T-helper 2 cell treated with Interferon-gamma antibody and Interleukin-4, amounts not matched to agents 100 ng/mL and 5 ng/mL, for 36 hours (primary cell): ENCODE results near the gene CMC1. TPM values are rescaled to one million over a fixed set of nuclear protein-coding genes. Genes with fewer than 3 reads are reported as not detected.

Experiments
- intact Hi-C: fragments of 100-400 bp; cut with micrococcal nuclease; formaldehyde crosslinking; loops from one replicate; pipeline ENCODE4 v1.15.1; 2023
- total RNA-seq: library from RNA; stranded (reverse); gene quantifications from 2 replicates; pipeline ENCODE4 v1.2.3, GENCODE V29; 2022

Gene CMC1
- total RNA-seq, 1 donor from 2014 or later = 20.2 TPM

DNA sequence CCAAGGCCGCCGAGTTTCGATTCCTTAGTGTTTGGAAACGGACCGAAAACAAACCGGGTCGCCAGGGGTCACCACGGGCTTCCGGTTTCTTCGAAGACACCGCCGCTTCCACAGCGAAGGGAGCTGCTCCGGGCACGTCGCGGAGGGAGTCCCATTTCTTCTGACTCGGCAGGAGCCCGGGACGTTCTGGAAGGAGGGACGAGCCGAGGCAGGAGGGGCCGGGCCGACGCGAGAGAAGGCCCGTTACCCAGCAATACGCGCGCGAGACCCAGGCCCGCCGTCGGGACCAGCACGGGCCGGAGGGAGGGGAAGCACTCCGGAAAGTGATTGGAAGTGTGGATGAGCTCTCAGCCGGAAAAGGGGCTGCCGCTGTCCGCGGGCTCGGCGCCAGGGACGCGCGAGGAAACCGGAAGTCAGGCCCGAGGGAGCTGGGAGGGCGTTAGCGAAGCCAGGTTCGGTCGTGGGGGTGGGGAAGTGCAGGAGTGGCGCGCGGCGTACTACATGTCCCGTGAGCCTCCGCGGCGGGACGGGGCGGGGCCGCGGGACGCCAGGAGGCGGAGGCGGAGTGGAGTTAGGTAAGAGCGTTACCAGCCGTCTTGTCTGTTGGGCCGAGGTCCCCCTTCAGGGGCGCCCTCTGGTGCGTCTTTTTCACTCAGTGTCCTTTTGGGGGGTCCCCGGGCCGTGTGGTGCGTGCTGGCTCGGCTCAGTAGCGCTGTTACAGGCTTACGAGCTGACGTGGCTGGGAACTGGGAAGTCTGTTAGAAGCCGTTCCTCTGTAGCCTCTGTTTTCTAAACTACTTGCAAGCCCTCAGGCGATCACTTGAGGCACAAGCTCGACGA is 107.4 kb downstream of the CMC1 start, which contains the start of the genes AZI2 and ZCWPW2:
AZI2 (minus strand) TSS at position 196 of the 840 bp plus-strand sequence. CDS start 8,207 bp downstream, outside the sequence.
ZCWPW2 (plus strand) TSS at position 93 of the 840 bp plus-strand sequence. CDS start 64,348 bp downstream, outside the sequence.
- intact Hi-C loops = loop anchor here (1.0 to 5.0 kb wide), 7 partner anchors 23 to 980 kb away; partner anchors contain the start of genes CMC1, NEK10 and SLC4A7

DNA sequence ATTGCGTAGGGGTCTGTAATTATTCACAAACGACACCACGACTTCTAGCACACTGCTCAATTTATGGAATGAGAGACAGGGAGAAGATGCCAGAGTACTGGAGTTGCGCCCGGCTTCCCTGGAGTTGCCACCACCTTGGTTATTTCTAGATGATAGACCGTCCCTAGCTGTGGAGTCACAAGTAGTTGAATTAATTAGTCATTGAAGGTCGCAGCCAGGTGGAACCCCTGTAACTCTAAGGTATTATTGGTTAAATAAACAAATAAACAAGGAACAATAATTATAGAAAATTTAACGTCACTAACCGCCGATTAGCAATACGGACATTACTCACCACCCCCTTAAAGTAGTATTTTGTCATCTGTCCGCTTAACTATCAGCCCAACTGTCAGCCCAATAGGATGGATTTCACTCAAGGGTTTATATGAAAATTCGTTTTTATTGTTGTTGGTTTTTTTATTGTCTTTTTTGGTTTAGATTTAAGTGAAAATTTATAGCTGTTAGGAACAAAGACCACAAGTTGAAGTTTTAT is 108.1 kb downstream of the CMC1 start:
- intact Hi-C loops = loop anchor here (1.0 to 5.0 kb wide), 4 partner anchors 108 to 981 kb away; partner anchors contain the start of genes CMC1, NEK10 and SLC4A7

Other genes starting within 250 kb of the CMC1 start
- gene ZCWPW2, start 107.1 kb downstream of the CMC1 start, total RNA-seq = 0.18 TPM in 1 of 2 replicates, not detected in the other
- gene AZI2, start 107.2 kb downstream of the CMC1 start, total RNA-seq = 47.2 and 52.1 TPM in 2 replicates